ENCODE measurements around the gene ZSWIM7. TPM values are rescaled to one million over a fixed set of nuclear protein-coding genes. Genes with fewer than 3 reads are reported as not detected.

The ZSWIM7 gene
- total RNA-seq, 1 experiment from 2014 or later = 37.8 TPM

DNA sequence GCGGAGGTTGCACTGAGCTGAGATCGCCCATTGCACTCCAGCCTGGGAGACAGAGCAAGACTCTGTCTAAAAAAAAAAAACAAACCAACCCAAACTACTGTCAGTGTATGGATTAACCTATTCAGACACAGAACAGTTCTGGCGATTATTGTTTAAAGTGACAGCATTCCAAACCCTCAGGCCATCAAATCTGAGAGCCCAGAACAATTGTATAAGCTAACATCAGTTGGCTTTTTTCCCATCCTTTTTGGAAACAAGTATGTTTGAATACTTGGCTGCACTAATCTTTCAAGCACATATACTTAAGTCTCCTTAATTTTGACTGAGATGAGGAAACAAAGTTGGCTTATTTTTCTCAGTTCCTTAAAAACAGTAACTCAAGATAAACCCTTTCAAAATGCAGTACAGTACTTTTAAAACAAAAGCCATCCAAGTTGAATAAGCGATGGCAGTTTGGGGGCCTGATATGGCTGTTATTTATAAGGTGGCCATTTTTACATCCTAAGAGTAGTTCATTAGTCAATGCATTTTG lies 1.4 kb downstream of the ZSWIM7 start:
- no CpG with 5 or more reads among the region's 4 CpGs for WGBS (ENCODE audit: extremely low coverage, insufficient read length, low lambda C conversion rate)
- H3K4me1 Mint-ChIP-seq = peaks cover 13 to 16% of the 10 kb centered on the region in 2 experiments
- peaks cover 7 to 10% of the 10 kb centered on the region in 2 experiments for H3K9me3 Mint-ChIP-seq
- no peaks in the 10 kb centered on the region for H4K20me1 ChIP-seq (ENCODE audit: control insufficient read depth, insufficient read depth, insufficient read length)
- H2AFZ ChIP-seq (ENCODE audit: low read length) = no peak overlapping the region
- TF ChIP-seq, protein P1, sequence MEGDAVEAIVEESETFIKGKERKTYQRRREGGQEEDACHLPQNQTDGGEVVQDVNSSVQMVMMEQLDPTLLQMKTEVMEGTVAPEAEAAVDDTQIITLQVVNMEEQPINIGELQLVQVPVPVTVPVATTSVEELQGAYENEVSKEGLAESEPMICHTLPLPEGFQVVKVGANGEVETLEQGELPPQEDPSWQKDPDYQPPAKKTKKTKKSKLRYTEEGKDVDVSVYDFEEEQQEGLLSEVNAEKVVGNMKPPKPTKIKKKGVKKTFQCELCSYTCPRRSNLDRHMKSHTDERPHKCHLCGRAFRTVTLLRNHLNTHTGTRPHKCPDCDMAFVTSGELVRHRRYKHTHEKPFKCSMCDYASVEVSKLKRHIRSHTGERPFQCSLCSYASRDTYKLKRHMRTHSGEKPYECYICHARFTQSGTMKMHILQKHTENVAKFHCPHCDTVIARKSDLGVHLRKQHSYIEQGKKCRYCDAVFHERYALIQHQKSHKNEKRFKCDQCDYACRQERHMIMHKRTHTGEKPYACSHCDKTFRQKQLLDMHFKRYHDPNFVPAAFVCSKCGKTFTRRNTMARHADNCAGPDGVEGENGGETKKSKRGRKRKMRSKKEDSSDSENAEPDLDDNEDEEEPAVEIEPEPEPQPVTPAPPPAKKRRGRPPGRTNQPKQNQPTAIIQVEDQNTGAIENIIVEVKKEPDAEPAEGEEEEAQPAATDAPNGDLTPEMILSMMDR (conservative IDR thresholded peaks at IDR 0.05) = no peak
- H3K36me3 Mint-ChIP-seq (ENCODE audit: insufficient read depth in 1 of 3, low read depth in 3 of 3) = peaks cover 27 to 38% (median 35%) of the 10 kb centered on the region in 3 experiments
- H3K79me1 ChIP-seq (ENCODE audit: insufficient read depth, low read depth, low read length, poor library complexity, severe bottlenecking) = peaks cover 8% of the 10 kb centered on the region
- no peak for DNase-seq
- 0 out of 2 replicates have a peak, but pooled peaks cover 4% of the 10 kb centered on the region for H3K4me1 ChIP-seq (ENCODE audit: insufficient read depth, low read length)
- no peak overlapping the region for H3K18ac ChIP-seq (ENCODE audit: insufficient read length, low read depth, low read length)
- no peaks in the 10 kb centered on the region for H3K27me3 Mint-ChIP-seq (ENCODE audit: low read depth)
- H3K4me2 ChIP-seq (ENCODE audit: insufficient read depth, insufficient read length, low read length) = no peak overlapping the region
- no peak overlapping the region for H2AK5ac ChIP-seq (ENCODE audit: insufficient read length, low read length)
- H2BK15ac ChIP-seq (ENCODE audit: low read depth, low read length) = no peak overlapping the region
- H2BK12ac ChIP-seq (ENCODE audit: insufficient read length, low read depth, low read length) = no peak overlapping the region
- no peak overlapping the region for H3K56ac ChIP-seq (ENCODE audit: insufficient read length, low read depth, low read length)
- H3K9me3 ChIP-seq (ENCODE audit: control insufficient read depth, low read depth, low read length) = no peaks in the 10 kb centered on the region
- H2BK120ac ChIP-seq (ENCODE audit: low read depth, low read length, poor library complexity, severe bottlenecking) = no peak overlapping the region
- no peak overlapping the region for H3K9ac ChIP-seq (ENCODE audit: extremely low read depth, insufficient read length, low read length)
- no peak overlapping the region for H3K4ac ChIP-seq (ENCODE audit: low read depth, low read length)
- no peak overlapping the region for H3K14ac ChIP-seq (ENCODE audit: insufficient read depth, low read length)
- no peak overlapping the region for H4K5ac ChIP-seq (ENCODE audit: insufficient read length, low read depth, low read length)
- no peak overlapping the region for H3K23ac ChIP-seq (ENCODE audit: insufficient read length, low read depth, low read length)
- H3T11ph ChIP-seq (ENCODE audit: low read length) = no peak overlapping the region
- H3K27ac ChIP-seq (ENCODE audit: insufficient read length, low read depth, low read length) = no peak overlapping the region
- peaks cover 7% of the 10 kb centered on the region for H3K23me2 ChIP-seq (ENCODE audit: insufficient read length, low read depth, low read length, poor library complexity, severe bottlenecking)
- H3K79me2 ChIP-seq (ENCODE audit: insufficient read depth, low read length) = peaks cover 13% of the 10 kb centered on the region; the same call in 1 of the 2 replicates
- H3K4me3 Mint-ChIP-seq = peak overlapping the region; percentile 90 to 96; a peak in 3 of 5 replicates
- no peak overlapping the region for H2BK20ac ChIP-seq (ENCODE audit: low read depth, low read length, poor library complexity, severe bottlenecking)
- no peak overlapping the region for H4K8ac ChIP-seq (replicated peaks; ENCODE audit: insufficient read length, low read depth, low read length)
- H3K27me3 ChIP-seq (ENCODE audit: insufficient read depth, low read length) = no peaks in the 10 kb centered on the region
- no peak overlapping the region for H4K91ac ChIP-seq (ENCODE audit: insufficient read length, low read depth, low read length)
- no peak overlapping the region for H3K27ac Mint-ChIP-seq
- H2BK5ac ChIP-seq (ENCODE audit: insufficient read length, low read length) = no peak overlapping the region
